GM18907 (cell line): Measurements from ENCODE around the gene PYCR2.

Experiments used
- ATAC-seq: cut with Tn5 transposase; IDR thresholded peaks from one replicate; pipeline ENCODE4 v1.9.1; 2021; ENCODE audit warnings: mild to moderate bottlenecking, moderate library complexity; ENCODE audit not compliant: unreplicated experiment

Gene PYCR2

GRCh38 chr1:225880222-225880588 lies 43.8 kb downstream of the PYCR2 start:
- ATAC-seq, result no peak

- peak; percentile 30 for ATAC-seq
These were observed 44.4 kb downstream of the PYCR2 start for GRCh38 chr1:225879521-225880221.

GRCh38 chr1:225878282-225878681 lies 45.8 kb downstream of the PYCR2 start:
- no peak for ATAC-seq

- no peak for ATAC-seq
These were observed 46.5 kb downstream of the PYCR2 start for GRCh38 chr1:225877580-225877979.

GRCh38 chr1:225876900-225877510 lies 47.0 kb downstream of the PYCR2 start:
- no peak for ATAC-seq

GRCh38 chr1:225875044-225875815 lies 48.8 kb downstream of the PYCR2 start:
- ATAC-seq, result no peak

GRCh38 chr1:225874431-225874830 lies 49.6 kb downstream of the PYCR2 start:
- ATAC-seq, result no peak

GRCh38 chr1:225873281-225873850 lies 50.7 kb downstream of the PYCR2 start:
- ATAC-seq, result no peak

GRCh38 chr1:225872075-225872430 lies 52.0 kb downstream of the PYCR2 start:
- no peak for ATAC-seq

- no peak for ATAC-seq
These were observed 52.5 kb downstream of the PYCR2 start for GRCh38 chr1:225871359-225872074.

GRCh38 chr1:225870911-225871310 lies 53.1 kb downstream of the PYCR2 start:
- ATAC-seq, result no peak
